Right cardiac atrium (tissue), 5 donors: ENCODE measurements around the gene SETD7. TPM values are rescaled to one million over a fixed set of nuclear protein-coding genes. Genes with fewer than 3 reads are reported as not detected.
A peak's percentile ranks its signal among the peaks of the same experiment; 100 is the strongest.

Experiments used
- ATAC-seq, 2 donors: fragments of 200-7000 bp; cut with Tn5 transposase; one replicate each; pipeline versions ENCODE4 v1.8.0 to v1.9.1; 2020; ENCODE audit warnings: moderate library complexity in 2 of 2, mild to moderate bottlenecking in 1 of 2
- DNase-seq, 3 donors: peaks; one replicate each; pipeline ENCODE4 v3.0.0-alpha.2; 2020
- H3K27ac ChIP-seq: one replicate; pipeline ENCODE4 v1.5.1; 2013; ENCODE audit warnings: mild to moderate bottlenecking, low read length, control low read depth, moderate library complexity
- H3K27me3 ChIP-seq: one replicate; pipeline ENCODE4 v1.6.1; 2013; ENCODE audit not compliant: control insufficient read depth, insufficient read depth
- H3K4me1 ChIP-seq: one replicate; pipeline ENCODE4 v1.6.1; 2013; ENCODE audit warnings: low read length; ENCODE audit not compliant: control insufficient read depth, insufficient read depth
- H3K4me3 ChIP-seq: one replicate; pipeline ENCODE4 v1.5.1; 2013; ENCODE audit warnings: low read length, control low read depth
- H3K9me3 ChIP-seq: one replicate; pipeline ENCODE4 v1.6.1; 2013; ENCODE audit warnings: low read length; ENCODE audit not compliant: control insufficient read depth
- WGBS: extraction: QIAGEN DNeasy Blood & Tissue Kit; methylation state at CpG from one replicate; pipeline ENCODE4 v1.1.7; 2013; 5-methylcytosine and 5-hydroxymethylcytosine counted together
- intact Hi-C, 4 donors: fragments of 100-400 bp; cut with DNase I; formaldehyde crosslinking; loops; one replicate each; pipeline versions ENCODE4 v1.11.0 to v1.14.0; 2022 to 2023
- polyA plus RNA-seq: library from polyadenylated mRNA; stranded (reverse); fragments of 200-250 nt; gene quantifications from one replicate; pipeline ENCODE4 v1.2.3, GENCODE V29; 2013
- total RNA-seq, 4 donors: library from RNA; stranded (reverse); fragmentation: NEBNext Ultra II Directional; extraction: Animal tissue kit (Norgen Biotek cat#: 25700); gene quantifications; one replicate each; pipeline ENCODE4 v1.2.1, GENCODE V29; 2021
- donor health status: healthy with polysubstance abuse.
- donor health status: DM: no; HTN: yes; CAD: no.
- donor health status: DM: no; HTN: no; CAD: no.
- donor health status: DM: no; HTN: yes; CAD: no; lungs with severe emphysema.
- donor health status: DM: yes; HTN: yes; CAD: no.

SETD7 gene
- total and polyA plus RNA-seq, 5 donors: 17.8 to 61.9 (median 56.4) TPM

GRCh38 chr4:139506774-139507173 lies 49.2 kb downstream of the SETD7 start:
- ATAC-seq (no peak), DNase-seq (peak in 2 of 3 donors; percentile 36 to 42)
- no peak overlapping the region for H3K27ac ChIP-seq
- intact Hi-C loops: no loop called here
- H3K4me1 ChIP-seq: peaks cover 3% of the 10 kb centered on the region
- H3K4me3 ChIP-seq: no peak overlapping the region
- 83% methylated on average over 9 of the region's 9 CpGs for WGBS
- H3K27me3 ChIP-seq: no peaks in the 10 kb centered on the region
- H3K9me3 ChIP-seq: no peaks in the 10 kb centered on the region

GRCh38 chr4:139503622-139504166 lies 52.3 kb downstream of the SETD7 start:
- ATAC-seq (no peak), DNase-seq (no peak)
- Histone ChIP-seq H3K27ac (no peak overlapping the region), H3K4me1 (no peaks in the 10 kb centered on the region), H3K27me3 (no peaks in the 10 kb centered on the region), H3K9me3 (no peaks in the 10 kb centered on the region), H3K4me3 (no peak overlapping the region)
- intact Hi-C loops: no loop called here

- Histone ChIP-seq H3K4me3 (no peak overlapping the region), H3K9me3 (no peaks in the 10 kb centered on the region), H3K4me1 (no peaks in the 10 kb centered on the region), H3K27ac (no peak overlapping the region), H3K27me3 (no peaks in the 10 kb centered on the region)
- intact Hi-C loops: no loop called here
- ATAC-seq (peak in 1 of 2 donors; percentile 26), DNase-seq (no peak)
- WGBS: 66% methylated on average over 13 of the region's 13 CpGs
Observed at GRCh38 chr4:139501927-139502899, 53.8 kb downstream of the SETD7 start.

- DNase-seq (peak in 1 of 3 donors; percentile 30), ATAC-seq (no peak)
- Histone ChIP-seq H3K27me3 (no peaks in the 10 kb centered on the region), H3K27ac (no peak overlapping the region), H3K4me3 (no peak overlapping the region), H3K4me1 (no peaks in the 10 kb centered on the region), H3K9me3 (no peaks in the 10 kb centered on the region)
- intact Hi-C loops: no loop called here
- WGBS: 87% methylated on average over 6 of the region's 6 CpGs
Observed at GRCh38 chr4:139501527-139501926, 54.5 kb downstream of the SETD7 start.

GRCh38 chr4:139501117-139501516 lies 54.9 kb downstream of the SETD7 start:
- no peak for ATAC-seq
- Histone ChIP-seq H3K9me3 (no peaks in the 10 kb centered on the region), H3K4me3 (no peak overlapping the region), H3K4me1 (no peaks in the 10 kb centered on the region), H3K27ac (no peak overlapping the region), H3K27me3 (no peaks in the 10 kb centered on the region)
- DNase-seq: no peak
- intact Hi-C loops: no loop called here
- WGBS: 67% methylated on average over 3 of the region's 3 CpGs

GRCh38 chr4:139499186-139499585 lies 56.8 kb downstream of the SETD7 start:
- no peak for ATAC-seq
- WGBS: 85% methylated on average over 4 of the region's 4 CpGs
- Histone ChIP-seq H3K9me3 (no peaks in the 10 kb centered on the region), H3K27me3 (no peaks in the 10 kb centered on the region), H3K4me3 (no peak overlapping the region), H3K27ac (no peak overlapping the region), H3K4me1 (no peaks in the 10 kb centered on the region)
- intact Hi-C loops: loop anchor here in 2 of 4 donors (5.0 to 10.0 kb wide), 2 partner anchors 133 to 136 kb away; no protein-coding TSS in a partner anchor
- DNase-seq: no peak

GRCh38 chr4:139493176-139493575 lies 62.8 kb downstream of the SETD7 start:
- H3K4me3 ChIP-seq: no peak overlapping the region
- ATAC-seq (no peak), DNase-seq (no peak)
- no peak overlapping the region for H3K27ac ChIP-seq
- H3K27me3 ChIP-seq: no peaks in the 10 kb centered on the region
- WGBS: 82% methylated on average over 4 of the region's 4 CpGs
- no peaks in the 10 kb centered on the region for H3K9me3 ChIP-seq
- intact Hi-C loops: loop anchor here in 1 of 4 donors (10.0 kb wide), 1 partner anchor 142 kb away; no protein-coding TSS in a partner anchor
- no peaks in the 10 kb centered on the region for H3K4me1 ChIP-seq

GRCh38 chr4:139492429-139492828 lies 63.6 kb downstream of the SETD7 start:
- H3K4me3 ChIP-seq: no peak overlapping the region
- intact Hi-C loops: loop anchor here in 1 of 4 donors (10.0 kb wide), 1 partner anchor 142 kb away; no protein-coding TSS in a partner anchor
- no peak for ATAC-seq
- no peaks in the 10 kb centered on the region for H3K27me3 ChIP-seq
- no peak overlapping the region for H3K27ac ChIP-seq
- no peaks in the 10 kb centered on the region for H3K4me1 ChIP-seq
- H3K9me3 ChIP-seq: no peaks in the 10 kb centered on the region
- 96% methylated on average over 2 of the region's 2 CpGs for WGBS
- DNase-seq: no peak

- Histone ChIP-seq H3K9me3 (no peaks in the 10 kb centered on the region), H3K4me1 (no peaks in the 10 kb centered on the region), H3K27me3 (no peaks in the 10 kb centered on the region), H3K27ac (no peak overlapping the region), H3K4me3 (no peak overlapping the region)
- no peak for ATAC-seq
- intact Hi-C loops: loop anchor here in 1 of 4 donors (10.0 kb wide), 1 partner anchor 145 kb away; no protein-coding TSS in a partner anchor
- no peak for DNase-seq
Observed at GRCh38 chr4:139489638-139490037, 66.4 kb downstream of the SETD7 start.

- WGBS: 91% methylated on average over 3 of the region's 3 CpGs
- intact Hi-C loops: no loop called here
- no peak for ATAC-seq
Observed at GRCh38 chr4:139488442-139488841, 67.6 kb downstream of the SETD7 start.

GRCh38 chr4:139484783-139485311 lies 71.2 kb downstream of the SETD7 start:
- no peaks in the 10 kb centered on the region for H3K27me3 ChIP-seq
- 82% methylated on average over 11 of the region's 11 CpGs for WGBS
- ATAC-seq: peak in 1 of 2 donors; percentile 31
- no peak for DNase-seq
- intact Hi-C loops: no loop called here
- no peaks in the 10 kb centered on the region for H3K4me1 ChIP-seq
- H3K4me3 ChIP-seq: no peak overlapping the region
- no peak overlapping the region for H3K27ac ChIP-seq
- no peaks in the 10 kb centered on the region for H3K9me3 ChIP-seq

More at GRCh38 chr4:139488442-139488841, 67.6 kb downstream of the SETD7 start:
- no peak for DNase-seq
- Histone ChIP-seq H3K9me3 (no peaks in the 10 kb centered on the region), H3K27me3 (no peaks in the 10 kb centered on the region), H3K4me3 (no peak overlapping the region), H3K27ac (no peak overlapping the region), H3K4me1 (no peaks in the 10 kb centered on the region)
